K562 (cell line): ENCODE results near the gene ZNF189. TPM values are rescaled to one million over a fixed set of nuclear protein-coding genes. Genes with fewer than 3 reads are reported as not detected.
A peak's percentile ranks its signal among the peaks of the same experiment; 100 is the strongest.

Experiments
- AFF4 ChIP-seq: sonication (generic); formaldehyde crosslinking; IDR thresholded peaks from 2 replicates; pipeline ENCODE4 v1.8.0; 2023; ENCODE audit warnings: mild to moderate bottlenecking, missing genetic modification reagents
- FOXJ2 ChIP-seq: fragments of 200-800 bp; sonication (Bioruptor generic); IDR thresholded peaks from 2 replicates; pipeline ENCODE4 v1.6.1; 2016; ENCODE audit warnings: missing genetic modification characterization, missing compliant biosample characterization
- GTF2A2 ChIP-seq: IDR thresholded peaks from 2 replicates; pipeline ENCODE4 v1.6.1; 2016; ENCODE audit warnings: mild to moderate bottlenecking, missing genetic modification characterization, missing compliant biosample characterization
- IRF1 ChIP-seq: sonication (generic); formaldehyde crosslinking; IDR thresholded peaks from 2 replicates; pipeline ENCODE4 v1.8.0; 2022; ENCODE audit warnings: missing genetic modification reagents, mild to moderate bottlenecking, borderline replicate concordance
- PHB2 ChIP-seq: fragments of 450-650 bp; IDR thresholded peaks from 2 replicates; pipeline ENCODE4 v1.6.1; 2017; ENCODE audit warnings: low read depth
- RAD51 ChIP-seq: fragments of 450-650 bp; IDR thresholded peaks from 2 replicates; pipeline ENCODE4 v1.7.1; 2016; ENCODE audit warnings: low read depth, mild to moderate bottlenecking, borderline replicate concordance
- SETDB1 ChIP-seq: IDR thresholded peaks from one replicate; pipeline ENCODE4 v1.6.1; 2012; ENCODE audit warnings: low read length, control low read depth, inconsistent platforms
- ZFX ChIP-seq: sonication (generic); formaldehyde crosslinking; IDR thresholded peaks from 2 replicates; pipeline ENCODE4 v1.8.0; 2022; ENCODE audit warnings: mild to moderate bottlenecking, missing genetic modification reagents, moderate library complexity
- ZNF12 ChIP-seq: sonication (generic); formaldehyde crosslinking; IDR thresholded peaks from 2 replicates; pipeline ENCODE4 v1.4.0; 2020; ENCODE audit warnings: mild to moderate bottlenecking, missing genetic modification reagents
- ZNF133 ChIP-seq: fragments of 250-450 bp; sonication (Bioruptor Pico); IDR thresholded peaks from 2 replicates; pipeline ENCODE4 v1.4.0; 2020; ENCODE audit warnings: mild to moderate bottlenecking
- ZNF263 ChIP-seq: sonication (generic); formaldehyde crosslinking; IDR thresholded peaks from 2 replicates; pipeline ENCODE4 v1.8.0; 2022; ENCODE audit warnings: mild to moderate bottlenecking, missing genetic modification reagents, borderline replicate concordance
- ZNF57 ChIP-seq: fragments of 450-650 bp; formaldehyde crosslinking; IDR thresholded peaks from 2 replicates; pipeline ENCODE4 v1.4.0; 2020; ENCODE audit warnings: mild to moderate bottlenecking, moderate library complexity
- ZSCAN29 ChIP-seq: fragments of 450-650 bp; IDR thresholded peaks from 2 replicates; pipeline ENCODE4 v1.6.1; 2017
- polyA plus RNA-seq, 8 experiments: library from polyadenylated mRNA; depleted of rRNA in 4 of 8; stranded (reverse) in 5 of 8; unstranded in 3 of 8; fragments of >200 nt; fragmentation: Nextera tagmentation in 2 of 8; fragmentation: Illumina TruSeq in 1 of 8; extraction: Ambion mirVana in 2 of 8; extraction: Trizol in 1 of 8; gene quantifications; 2 replicates each; pipeline versions ENCODE4 v1.2.1 to v1.2.3, GENCODE V29; 2011 to 2014; ENCODE audit warnings: inconsistent platforms in 1 of 8, missing spikeins in 1 of 8
- total RNA-seq, 7 experiments: library from RNA; depleted of rRNA in 6 of 7; stranded (reverse); fragments of >200 nt in 6 of 7; fragmentation: Illumina TruSeq in 2 of 7; extraction: Trizol in 2 of 7; gene quantifications; 2 replicates each; pipeline versions ENCODE4 v1.2.1 to v1.2.3, GENCODE V29; 2011 to 2021; ENCODE audit warnings: low replicate concordance in 1 of 7
- TF ChIP-seq, protein P1 (sequence below): fragments of 200-800 bp; sonication (Bioruptor generic); IDR thresholded peaks from 2 replicates; pipeline ENCODE4 v1.6.1; 2017; ENCODE audit warnings: missing genetic modification characterization, missing compliant biosample characterization
- TF ChIP-seq, protein P2 (sequence below): IDR thresholded peaks from 2 replicates; pipeline ENCODE4 v1.6.1; 2014; ENCODE audit warnings: antibody characterized with exemption
- TF ChIP-seq, protein P3 (sequence below), 2 experiments: IDR thresholded peaks; 2 replicates each; pipeline ENCODE4 v1.6.1; 2012; ENCODE audit warnings: improper control_type of control experiment in 2 of 2, low read depth in 2 of 2, low read length in 2 of 2, borderline replicate concordance in 1 of 2

The ZNF189 gene
- total and polyA plus RNA-seq, 9 of the 15 experiments (the other 6 are each of a cell fraction or from before 2014, with no cell fraction given): 2.4 to 15.3 (median 6.4) TPM

DNA sequence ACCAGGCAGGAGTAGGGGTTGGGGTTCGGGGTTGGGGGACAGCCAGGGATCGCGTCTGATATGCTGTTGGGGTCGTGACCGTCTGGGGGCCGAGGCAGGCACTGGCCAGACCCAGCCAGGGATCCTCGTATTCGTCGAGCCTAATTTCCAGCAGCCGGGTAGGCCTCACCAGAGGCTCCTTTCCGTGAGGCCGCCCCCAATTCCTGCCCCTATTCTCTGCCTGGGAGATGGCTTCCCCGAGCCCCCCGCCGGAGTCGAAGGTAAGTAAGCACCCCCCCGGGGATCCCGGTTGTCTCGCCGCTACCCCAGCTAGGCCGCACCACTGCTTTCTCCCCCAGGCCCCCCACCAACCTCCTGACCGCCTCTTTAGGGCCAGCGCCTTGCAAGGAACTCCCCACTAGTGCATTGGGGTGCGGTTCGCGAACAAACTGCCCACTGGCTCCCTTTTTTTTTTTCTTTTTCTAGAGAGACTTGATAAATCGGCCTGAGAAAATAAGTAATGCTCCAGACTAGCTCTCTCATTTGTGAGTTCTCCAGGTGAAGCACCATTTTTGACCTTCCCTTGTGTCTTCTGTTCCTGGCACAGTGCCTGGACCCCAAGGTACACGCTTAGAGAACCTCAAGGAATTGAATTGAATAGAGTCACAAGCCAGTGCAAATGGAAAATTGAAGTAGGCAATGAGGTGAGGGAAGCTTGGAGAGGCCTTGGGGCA is 435 bp downstream of the ZNF189 start (continued):
- TF ChIP-seq AFF4 (0 out of 2 replicates have a peak, but pooled peaks have one; percentile 15), ZNF12 (CRISPR knock-in tag) (0 out of 2 replicates have a peak, but pooled peaks have one; percentile 46), ZNF133 (no peak), ZNF57 (CRISPR knock-in tag) (no peak), RAD51 (no peak), IRF1 (CRISPR knock-in tag) (no peak), SETDB1 (no peak), FOXJ2 (tag) (0 out of 2 replicates have a peak, but pooled peaks have one; percentile 21), ZSCAN29 (no peak), GTF2A2 (0 out of 2 replicates have a peak, but pooled peaks have one; percentile 27), ZNF263 (0 out of 2 replicates have a peak, but pooled peaks have one; percentile 7), ZFX (CRISPR knock-in tag) (peak; percentile 95), PHB2 (no peak)
- TF ChIP-seq, protein P1, sequence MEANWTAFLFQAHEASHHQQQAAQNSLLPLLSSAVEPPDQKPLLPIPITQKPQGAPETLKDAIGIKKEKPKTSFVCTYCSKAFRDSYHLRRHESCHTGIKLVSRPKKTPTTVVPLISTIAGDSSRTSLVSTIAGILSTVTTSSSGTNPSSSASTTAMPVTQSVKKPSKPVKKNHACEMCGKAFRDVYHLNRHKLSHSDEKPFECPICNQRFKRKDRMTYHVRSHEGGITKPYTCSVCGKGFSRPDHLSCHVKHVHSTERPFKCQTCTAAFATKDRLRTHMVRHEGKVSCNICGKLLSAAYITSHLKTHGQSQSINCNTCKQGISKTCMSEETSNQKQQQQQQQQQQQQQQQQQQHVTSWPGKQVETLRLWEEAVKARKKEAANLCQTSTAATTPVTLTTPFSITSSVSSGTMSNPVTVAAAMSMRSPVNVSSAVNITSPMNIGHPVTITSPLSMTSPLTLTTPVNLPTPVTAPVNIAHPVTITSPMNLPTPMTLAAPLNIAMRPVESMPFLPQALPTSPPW (CRISPR knock-in tag): peak; percentile 35; the same call in 1 of the 2 replicates
- TF ChIP-seq, protein P2, sequence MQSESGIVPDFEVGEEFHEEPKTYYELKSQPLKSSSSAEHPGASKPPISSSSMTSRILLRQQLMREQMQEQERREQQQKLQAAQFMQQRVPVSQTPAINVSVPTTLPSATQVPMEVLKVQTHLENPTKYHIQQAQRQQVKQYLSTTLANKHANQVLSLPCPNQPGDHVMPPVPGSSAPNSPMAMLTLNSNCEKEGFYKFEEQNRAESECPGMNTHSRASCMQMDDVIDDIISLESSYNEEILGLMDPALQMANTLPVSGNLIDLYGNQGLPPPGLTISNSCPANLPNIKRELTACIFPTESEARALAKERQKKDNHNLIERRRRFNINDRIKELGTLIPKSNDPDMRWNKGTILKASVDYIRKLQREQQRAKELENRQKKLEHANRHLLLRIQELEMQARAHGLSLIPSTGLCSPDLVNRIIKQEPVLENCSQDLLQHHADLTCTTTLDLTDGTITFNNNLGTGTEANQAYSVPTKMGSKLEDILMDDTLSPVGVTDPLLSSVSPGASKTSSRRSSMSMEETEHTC: no peak
- TF ChIP-seq, protein P3, sequence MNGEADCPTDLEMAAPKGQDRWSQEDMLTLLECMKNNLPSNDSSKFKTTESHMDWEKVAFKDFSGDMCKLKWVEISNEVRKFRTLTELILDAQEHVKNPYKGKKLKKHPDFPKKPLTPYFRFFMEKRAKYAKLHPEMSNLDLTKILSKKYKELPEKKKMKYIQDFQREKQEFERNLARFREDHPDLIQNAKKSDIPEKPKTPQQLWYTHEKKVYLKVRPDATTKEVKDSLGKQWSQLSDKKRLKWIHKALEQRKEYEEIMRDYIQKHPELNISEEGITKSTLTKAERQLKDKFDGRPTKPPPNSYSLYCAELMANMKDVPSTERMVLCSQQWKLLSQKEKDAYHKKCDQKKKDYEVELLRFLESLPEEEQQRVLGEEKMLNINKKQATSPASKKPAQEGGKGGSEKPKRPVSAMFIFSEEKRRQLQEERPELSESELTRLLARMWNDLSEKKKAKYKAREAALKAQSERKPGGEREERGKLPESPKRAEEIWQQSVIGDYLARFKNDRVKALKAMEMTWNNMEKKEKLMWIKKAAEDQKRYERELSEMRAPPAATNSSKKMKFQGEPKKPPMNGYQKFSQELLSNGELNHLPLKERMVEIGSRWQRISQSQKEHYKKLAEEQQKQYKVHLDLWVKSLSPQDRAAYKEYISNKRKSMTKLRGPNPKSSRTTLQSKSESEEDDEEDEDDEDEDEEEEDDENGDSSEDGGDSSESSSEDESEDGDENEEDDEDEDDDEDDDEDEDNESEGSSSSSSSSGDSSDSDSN (IDR thresholded peaks at IDR 0.05; ENCODE audit: borderline replicate concordance in 1 of 2, low read depth in 2 of 2, low read length in 2 of 2): 0 out of 4 replicates have a peak, but pooled peaks of 1 of the 2 experiments have one; percentile 0
